Measurements from ENCODE around the gene GPR158.

The GPR158 gene

DNA sequence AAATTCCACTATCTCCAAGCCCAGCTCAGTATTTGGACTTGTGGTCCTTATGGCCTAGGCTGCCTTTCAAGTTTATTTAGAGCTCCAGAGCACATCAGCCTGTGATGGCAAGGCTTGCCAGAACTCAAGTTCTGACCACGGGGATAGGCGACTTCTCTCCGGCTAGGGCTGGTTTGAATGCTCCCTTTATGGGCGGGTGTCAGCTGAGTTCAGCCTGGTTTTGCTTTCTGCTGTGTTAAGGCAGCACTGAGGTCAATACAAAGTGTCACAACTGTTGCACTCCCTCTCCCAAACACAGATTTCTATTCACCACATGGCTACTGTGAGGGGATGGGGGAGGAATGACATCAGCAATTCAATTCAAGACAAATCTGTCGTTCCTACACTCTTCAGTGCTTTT lies 441.1 kb downstream of the GPR158 start:
- DNase-seq, result no peak

DNA sequence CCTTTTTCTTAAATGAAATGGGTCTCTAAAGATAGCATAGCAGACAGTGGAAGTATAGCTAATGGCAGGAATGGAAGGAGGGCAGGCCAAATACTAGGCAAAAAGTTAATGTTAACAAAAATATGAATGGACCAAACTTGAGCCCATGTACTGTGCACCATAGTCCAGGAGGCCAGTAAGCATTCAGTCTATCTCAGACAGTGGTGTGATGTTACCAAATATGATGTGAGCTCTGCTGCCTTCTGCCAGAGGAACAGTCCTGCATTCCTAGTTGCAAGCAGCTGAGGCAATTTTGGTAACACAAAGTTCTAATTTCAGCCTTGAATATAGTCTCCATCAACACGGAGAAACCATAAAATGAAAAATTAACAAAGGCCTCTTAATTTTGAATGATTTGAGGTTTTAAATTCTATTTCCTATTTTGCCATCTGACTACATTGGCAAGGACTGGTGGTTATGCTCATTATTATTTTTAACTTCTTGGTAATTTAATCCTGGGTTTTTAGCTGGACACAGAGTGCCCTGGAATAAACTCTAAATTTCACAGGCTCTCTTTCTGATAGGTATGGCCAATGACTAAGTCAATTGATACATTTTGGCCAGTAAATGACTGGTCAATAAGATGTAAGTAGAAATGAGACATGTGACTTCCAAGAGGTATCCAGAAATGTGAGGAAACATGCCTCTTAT lies 442.2 kb downstream of the GPR158 start:
- no peak for DNase-seq

DNA sequence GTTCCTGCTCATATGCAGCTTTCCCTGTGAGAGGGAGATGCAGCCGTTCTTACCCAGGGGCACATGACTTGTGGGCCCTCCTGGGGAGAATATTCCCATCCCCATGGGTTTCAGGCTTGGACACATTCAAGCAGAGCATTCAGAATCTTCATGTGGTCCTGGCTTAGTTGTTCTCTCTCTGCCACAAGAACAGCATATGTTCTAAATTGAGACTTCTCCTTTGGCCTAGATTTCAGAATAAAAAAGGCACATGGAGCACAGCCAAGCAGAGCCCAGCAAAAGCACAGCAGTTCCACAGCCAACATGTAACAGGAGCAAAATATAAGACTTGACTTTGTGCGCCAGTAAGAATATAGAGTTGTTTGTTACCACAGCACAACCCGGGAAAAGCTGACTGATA lies 452.8 kb downstream of the GPR158 start:
- DNase-seq, result no peak

DNA sequence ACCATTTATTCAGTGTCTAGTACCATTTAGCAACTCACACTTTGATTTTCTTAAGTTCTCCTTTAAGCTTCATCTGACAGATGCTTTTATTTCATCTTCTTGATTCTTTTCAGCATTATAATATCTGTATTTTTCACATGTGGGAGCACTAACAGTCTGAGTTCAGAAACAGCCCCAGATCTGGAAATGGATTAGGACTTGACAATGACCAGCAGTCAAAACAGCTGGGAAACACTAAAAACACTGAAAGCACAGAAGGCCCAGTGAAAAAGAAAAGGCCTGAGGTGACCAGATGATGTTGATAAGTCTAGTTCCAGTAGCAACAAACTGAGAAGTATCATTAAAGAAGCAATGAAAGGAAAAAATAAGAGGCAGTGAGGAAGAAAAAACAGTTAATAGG lies 454.5 kb downstream of the GPR158 start:
- DNase-seq, result no peak

DNA sequence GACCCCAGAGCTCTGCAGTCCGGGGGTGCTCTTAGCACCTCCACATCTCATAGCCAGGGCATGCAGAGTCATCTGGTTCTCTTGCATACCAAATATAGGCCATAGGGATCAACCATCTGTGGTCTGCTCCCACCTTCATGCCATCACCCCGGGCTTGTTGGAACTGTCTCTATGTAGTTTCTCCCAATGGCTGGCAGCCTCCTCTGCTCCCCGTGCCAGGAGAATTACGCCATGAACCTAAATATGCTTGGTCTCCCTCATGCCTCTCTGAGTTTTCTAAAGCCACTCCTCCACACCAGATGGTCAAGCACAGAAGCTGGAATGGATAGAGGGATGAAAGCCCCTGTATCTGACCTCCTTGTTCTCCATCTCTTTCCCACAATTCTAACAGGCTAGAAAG lies 456.7 kb downstream of the GPR158 start:
- DNase-seq, result no peak

DNA sequence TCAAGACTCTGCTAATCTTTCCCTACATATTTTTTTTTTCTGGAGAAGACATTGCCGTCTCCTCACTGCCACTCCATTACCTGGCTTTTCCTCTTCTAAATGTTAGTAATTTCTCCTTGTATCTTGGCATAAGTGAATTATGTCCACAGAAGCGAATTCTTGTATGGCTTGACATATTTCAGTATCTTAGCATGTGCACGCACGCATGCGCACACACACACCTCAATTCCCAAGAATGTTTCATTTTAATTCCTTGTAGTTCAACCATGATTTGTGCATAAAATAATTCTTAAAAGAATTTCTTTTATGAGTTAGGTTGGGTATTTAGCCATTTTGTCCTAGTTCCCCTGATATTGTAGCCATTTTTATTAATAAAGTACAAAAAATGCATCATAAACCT lies 458.0 kb downstream of the GPR158 start:
- DNase-seq, result no peak

DNA sequence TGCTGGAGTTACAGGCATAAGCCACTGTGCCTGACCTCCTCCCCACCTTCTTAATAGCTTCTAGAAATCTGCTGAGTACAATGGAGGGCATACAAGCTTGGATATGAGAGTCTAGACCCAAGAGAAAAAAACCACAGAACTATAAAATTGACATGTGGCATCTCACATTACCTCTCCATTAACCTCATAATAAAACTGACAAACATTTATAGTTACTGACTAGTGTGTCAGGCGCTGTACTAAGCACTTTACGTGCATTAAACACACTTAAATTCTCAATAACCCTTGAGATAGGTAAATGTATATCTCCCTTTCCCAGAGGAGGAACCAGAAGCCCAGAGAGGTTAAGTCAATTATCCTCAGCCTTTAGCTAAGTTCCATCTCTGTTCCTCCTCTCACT lies 458.7 kb downstream of the GPR158 start:
- DNase-seq, result no peak

DNA sequence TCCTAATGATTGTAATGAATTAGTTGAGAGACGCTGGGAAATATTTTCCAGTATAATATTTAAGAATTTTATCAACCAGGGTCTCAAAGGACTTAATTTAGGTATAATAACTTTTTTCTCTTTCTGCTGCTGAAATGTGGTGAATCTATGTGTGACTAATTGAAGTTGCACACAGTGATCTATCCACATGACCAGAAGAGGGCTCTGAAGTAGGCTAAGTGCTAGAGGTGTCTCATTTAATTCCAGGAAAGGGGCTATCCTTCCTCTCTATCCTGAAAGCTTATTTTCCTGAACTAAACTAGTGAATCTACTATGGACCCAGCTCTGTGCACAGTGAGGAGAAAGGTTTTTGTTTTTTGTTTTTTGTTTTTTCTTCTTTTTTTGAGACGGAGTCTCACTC lies 464.8 kb downstream of the GPR158 start:
- DNase-seq, result no peak

DNA sequence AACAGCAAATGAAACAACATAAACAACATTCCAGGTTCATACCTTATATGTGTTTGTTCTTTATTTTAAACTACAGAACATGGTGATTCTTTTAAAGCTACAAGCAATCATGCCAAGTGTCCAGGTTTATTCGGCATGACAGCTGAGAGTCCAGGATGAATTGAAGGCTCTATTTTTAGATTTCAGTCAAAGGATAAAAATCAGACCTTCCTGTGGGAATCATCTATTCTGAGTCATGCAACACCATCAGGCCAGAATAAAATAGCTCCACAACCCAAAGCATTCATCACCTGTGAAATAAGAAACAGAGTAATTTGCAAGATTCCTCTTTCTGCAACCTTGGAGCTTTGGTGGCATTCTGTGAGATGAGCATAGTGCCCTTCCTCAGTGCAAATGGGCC lies 466.8 kb downstream of the GPR158 start:
- DNase-seq, result no peak

DNA sequence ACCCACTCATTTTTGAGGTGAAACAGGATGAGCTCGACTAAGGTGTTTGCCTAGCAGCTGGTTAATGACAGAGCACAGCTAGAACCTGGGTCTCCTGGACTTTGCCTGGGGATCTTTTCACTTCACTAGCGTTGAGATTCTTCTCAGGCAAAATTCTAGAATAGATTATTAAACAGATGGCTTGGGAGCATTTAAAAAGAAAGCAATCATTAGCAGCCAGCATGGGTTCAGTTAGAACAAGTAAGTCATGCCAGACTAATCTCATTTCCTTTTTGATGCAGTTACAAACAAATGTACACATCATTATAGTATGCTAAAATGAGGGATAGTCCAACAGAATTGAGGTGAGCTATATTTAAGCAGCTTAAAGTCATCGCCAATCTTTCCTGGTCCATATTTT lies 467.9 kb downstream of the GPR158 start:
- DNase-seq, result no peak

DNA sequence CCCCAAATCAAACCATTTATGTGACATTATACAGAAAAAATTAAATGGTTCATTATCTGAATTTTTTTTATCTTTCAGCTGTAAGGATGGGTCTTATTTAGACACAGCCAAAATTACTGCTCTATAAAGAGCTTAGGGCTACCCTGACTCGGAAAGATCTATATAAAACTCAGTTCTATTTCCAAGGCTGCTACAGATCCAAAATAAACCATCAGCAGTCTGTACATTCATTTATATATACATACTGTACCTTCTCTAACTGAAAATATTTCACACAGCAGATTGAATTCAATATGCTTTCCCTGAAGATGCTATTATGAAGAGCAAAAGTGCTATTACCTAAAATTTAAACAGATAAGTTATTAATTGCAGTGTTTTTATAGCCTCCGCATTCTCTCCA lies 471.6 kb downstream of the GPR158 start:
- no peak for DNase-seq

DNA sequence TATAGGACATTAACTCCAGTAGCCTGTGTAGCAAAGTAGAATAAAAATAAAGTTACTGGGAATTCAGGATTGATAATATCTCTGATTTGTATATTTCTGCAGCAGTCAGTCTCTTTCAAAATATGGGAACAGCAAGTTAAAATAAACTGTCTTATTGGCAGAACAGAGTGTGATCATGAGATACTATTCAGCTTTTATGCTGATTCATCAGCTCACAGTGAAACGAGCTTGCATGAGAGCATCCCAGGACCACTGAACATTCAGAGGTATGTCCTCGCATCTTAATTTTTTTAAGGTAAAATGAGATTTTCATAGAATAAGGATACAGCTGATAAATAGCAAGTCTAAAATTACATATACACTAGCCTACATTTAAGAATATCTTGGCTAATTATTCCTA lies 476.7 kb downstream of the GPR158 start:
- no peak for DNase-seq
